IMR-90 (cell line): ENCODE measurements around the gene UNC93B1. TPM values are rescaled to one million over a fixed set of nuclear protein-coding genes. Genes with fewer than 3 reads are reported as not detected.

ENCODE experiments used
- ATAC-seq: fragments of 200-7000 bp; cut with Tn5 transposase; 2 replicates; pipeline ENCODE4 v1.9.1; 2020; ENCODE audit warnings: low read depth, mild to moderate bottlenecking, moderate library complexity
- BruUV-seq: library from RNA; stranded (reverse); fragments of 400-500 nt; replicated peaks from 2 replicates; lab custom pipeline; 2021; lab: Mats Ljungman, UMichigan
- CTCF ChIA-PET: fragments of 300-600 bp; formaldehyde crosslinking; extraction: SDS; loops from one replicate; lab custom pipeline; 2021; ENCODE audit warnings: antibody characterized with exemption; lab: Yijun Ruan, JAX
- POLR2A ChIA-PET: fragments of 300-600 bp; sonication (Branson Sonifier 250); formaldehyde crosslinking; loops from one replicate; lab custom pipeline; 2022; ENCODE audit warnings: antibody characterized with exemption; ENCODE audit not compliant: unreplicated experiment; lab: Charles Lee
- DNase-seq: peaks from one replicate; pipeline ENCODE4 v3.0.0; 2013
- H2AFZ ChIP-seq: replicated peaks from 2 replicates; pipeline ENCODE3; 2013; ENCODE audit warnings: low read length, mild to moderate bottlenecking; ENCODE audit not compliant: poor library complexity
- H2AK5ac ChIP-seq: 2 replicates; pipeline ENCODE4 v1.6.1; 2013; ENCODE audit warnings: low read depth, low read length, inconsistent platforms
- H2AK9ac ChIP-seq: replicated peaks from 2 replicates; pipeline ENCODE3; 2013; ENCODE audit warnings: mild to moderate bottlenecking, low read depth, low read length, moderate library complexity; ENCODE audit not compliant: poor library complexity
- H2BK120ac ChIP-seq: 2 replicates; pipeline ENCODE4 v1.6.1; 2013; ENCODE audit warnings: low read depth, low read length, inconsistent platforms
- H2BK15ac ChIP-seq: 3 replicates; pipeline ENCODE4 v1.6.1; 2013; ENCODE audit warnings: low read depth, low read length, inconsistent platforms
- H2BK20ac ChIP-seq: 2 replicates; pipeline ENCODE4 v1.6.1; 2013; ENCODE audit warnings: low read depth, mild to moderate bottlenecking, inconsistent platforms, low read length, moderate library complexity
- H2BK5ac ChIP-seq: 2 replicates; pipeline ENCODE4 v1.6.1; 2013; ENCODE audit warnings: mild to moderate bottlenecking, low read depth, low read length, inconsistent platforms; ENCODE audit not compliant: poor library complexity, severe bottlenecking
- H3K14ac ChIP-seq: replicated peaks from 2 replicates; pipeline ENCODE4 v1.6.1; 2013; ENCODE audit warnings: low read depth, low read length, inconsistent platforms
- H3K18ac ChIP-seq: 2 replicates; pipeline ENCODE4 v1.6.1; 2013; ENCODE audit warnings: low read depth, low read length, control low read depth
- H3K23ac ChIP-seq: 2 replicates; pipeline ENCODE4 v1.6.1; 2013; ENCODE audit warnings: low read depth, low read length, inconsistent platforms
- H3K27ac ChIP-seq: 2 replicates; pipeline ENCODE4 v1.5.1; 2013; ENCODE audit warnings: mild to moderate bottlenecking, control low read depth, low read length; ENCODE audit not compliant: insufficient read depth
- H3K27me3 ChIP-seq: 2 replicates; pipeline ENCODE4 v1.6.1; 2013; ENCODE audit warnings: low read length; ENCODE audit not compliant: control insufficient read depth, insufficient read depth
- H3K36me3 ChIP-seq: 2 replicates; pipeline ENCODE4 v1.6.1; 2013; ENCODE audit warnings: low read length, mixed read lengths; ENCODE audit not compliant: control insufficient read depth, insufficient read depth
- H3K4ac ChIP-seq: 2 replicates; pipeline ENCODE4 v1.6.1; 2013; ENCODE audit warnings: low read depth, low read length, inconsistent platforms
- H3K4me1 ChIP-seq: 2 replicates; pipeline ENCODE4 v1.6.1; 2013; ENCODE audit warnings: low read length, mixed read lengths; ENCODE audit not compliant: control insufficient read depth, insufficient read depth
- H3K4me2 ChIP-seq: 2 replicates; pipeline ENCODE4 v1.6.1; 2013; ENCODE audit warnings: low read depth, mild to moderate bottlenecking, control low read depth, low read length, moderate library complexity
- H3K4me3 ChIP-seq: 2 replicates; pipeline ENCODE4 v1.5.1; 2013; ENCODE audit warnings: low read depth, mild to moderate bottlenecking, control low read depth, low read length, moderate library complexity; ENCODE audit not compliant: insufficient read depth
- H3K56ac ChIP-seq: 2 replicates; pipeline ENCODE4 v1.6.1; 2013; ENCODE audit warnings: low read length, inconsistent platforms; ENCODE audit not compliant: insufficient read depth; ENCODE audit errors: extremely low read depth
- H3K79me1 ChIP-seq, 2 experiments: 2 replicates each; pipeline ENCODE4 v1.6.1; 2013; ENCODE audit warnings: low read length in 2 of 2, inconsistent platforms in 1 of 2, low read depth in 1 of 2
- H3K9ac ChIP-seq: 2 replicates; pipeline ENCODE4 v1.6.1; 2013; ENCODE audit warnings: low read depth, low read length, control low read depth
- H3K9me1 ChIP-seq: 2 replicates; pipeline ENCODE4 v1.6.1; 2013; ENCODE audit warnings: low read length, inconsistent platforms; ENCODE audit not compliant: insufficient read depth
- H3K9me3 ChIP-seq: 2 replicates; pipeline ENCODE4 v1.6.1; 2013; ENCODE audit warnings: low read length; ENCODE audit not compliant: control insufficient read depth, insufficient read depth
- H4K20me1 ChIP-seq: 2 replicates; pipeline ENCODE4 v1.6.1; 2013; ENCODE audit warnings: low read length, inconsistent platforms; ENCODE audit not compliant: insufficient read depth
- H4K5ac ChIP-seq: 2 replicates; pipeline ENCODE4 v1.6.1; 2013; ENCODE audit warnings: mild to moderate bottlenecking, low read depth, low read length, control low read depth
- H4K8ac ChIP-seq, 2 experiments: 2 replicates each; pipeline ENCODE4 v1.6.1; 2013; ENCODE audit warnings: low read depth in 2 of 2, low read length in 2 of 2, control low read depth in 1 of 2, inconsistent platforms in 1 of 2
- H4K91ac ChIP-seq: 2 replicates; pipeline ENCODE4 v1.6.1; 2013; ENCODE audit warnings: low read depth, low read length, inconsistent platforms; ENCODE audit not compliant: insufficient read depth
- SMC3 ChIP-seq: fragments of 150-350 bp; IDR thresholded peaks from 2 replicates; pipeline ENCODE4 v1.6.1; 2016; ENCODE audit warnings: low read depth, mild to moderate bottlenecking, antibody characterized with exemption, low read length, moderate library complexity
- WGBS, 2 experiments: methylation state at CpG; one replicate each; pipeline versions ENCODE4 v1.1.5 to v1.1.7; 2013; ENCODE audit warnings: missing lambda C conversion rate in 2 of 2; ENCODE audit not compliant: insufficient read length in 1 of 2; ENCODE audit errors: extremely low coverage in 2 of 2; 5-methylcytosine and 5-hydroxymethylcytosine counted together
- dilution Hi-C: fragments of 300-500 bp; cut with HindIII; formaldehyde crosslinking; loops from one replicate; pipeline ENCODE4 v1.14.3; 2018; ENCODE audit warnings: low sequenced_read_pairs; ENCODE audit not compliant: unreplicated experiment
- in situ Hi-C: fragments of 300-500 bp; cut with MboI; formaldehyde crosslinking; loops from 3 replicates; pipeline ENCODE4 v1.14.3; 2019; ENCODE audit warnings: low sequenced_read_pairs, inconsistent platforms, mixed read lengths
- intact Hi-C: fragments of 100-400 bp; cut with micrococcal nuclease; formaldehyde crosslinking; loops from 2 replicates; pipeline ENCODE4 v1.10.0; 2022
- polyA plus RNA-seq, 3 experiments: library from polyadenylated mRNA; depleted of rRNA; stranded (reverse); fragments of >200 nt; gene quantifications; 2 replicates each; pipeline ENCODE4 v1.2.3, GENCODE V29; 2012; ENCODE audit warnings: low replicate concordance in 1 of 3
- total RNA-seq: library from RNA; depleted of rRNA; stranded (reverse); fragments of >200 nt; gene quantifications from 2 replicates; pipeline ENCODE4 v1.2.3, GENCODE V29; 2012
- TF ChIP-seq, protein P1 (sequence below): fragments of 150-350 bp; IDR thresholded peaks from 2 replicates; pipeline ENCODE4 v1.6.1; 2017; ENCODE audit warnings: mild to moderate bottlenecking, antibody characterized with exemption, low read length, low read depth

The UNC93B1 gene
- total and polyA plus RNA-seq, 2 of the 4 experiments (the other 2 are of a cell fraction): 10.9 to 19.2 TPM

DNA sequence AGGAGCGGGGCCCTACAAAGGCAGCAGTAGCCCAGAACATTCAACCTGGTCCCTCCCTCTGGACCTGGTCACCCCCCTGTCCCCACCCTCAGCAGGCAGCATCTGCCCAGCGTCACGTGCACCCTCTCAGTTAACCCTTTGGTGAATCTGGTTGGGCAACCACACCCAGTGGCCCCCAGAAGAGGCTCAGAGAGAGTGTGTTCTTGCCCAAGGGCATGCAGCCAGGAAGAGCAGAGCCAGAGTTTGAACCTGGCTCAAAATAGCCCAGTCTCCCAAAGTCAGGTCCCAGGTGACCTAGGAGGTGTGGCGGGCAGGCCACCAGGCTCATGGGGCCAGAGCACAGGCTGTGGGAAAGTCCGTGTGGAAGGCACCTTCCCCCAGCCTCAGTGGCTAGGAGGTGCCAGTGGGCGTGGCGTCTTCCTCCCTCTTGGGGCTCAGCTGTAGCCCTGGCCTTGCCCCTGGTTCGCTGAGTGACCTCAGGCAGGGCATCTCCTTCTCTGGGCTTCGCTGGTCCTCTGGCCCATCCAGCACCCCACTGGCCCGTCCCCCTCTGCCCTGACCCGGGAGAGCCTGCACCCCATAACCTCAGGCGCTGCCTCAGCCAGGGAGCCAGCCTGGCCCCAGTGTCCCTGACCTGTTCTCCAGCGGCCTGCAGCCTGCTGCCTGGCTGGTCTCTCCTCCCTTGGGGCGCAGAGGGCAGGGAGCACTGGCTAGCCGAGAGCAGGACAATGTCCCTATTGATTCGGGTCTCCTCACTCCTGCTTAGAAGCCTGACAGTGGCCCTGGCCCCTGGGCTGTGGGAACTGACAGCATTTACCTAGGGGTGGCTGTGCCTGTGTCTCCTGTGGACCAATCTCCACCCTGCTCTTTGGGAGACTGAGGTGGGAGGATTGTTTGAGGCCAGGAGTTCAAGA, 13.3 kb upstream of the UNC93B1 start:
- intact Hi-C loops (no loop called here), in situ Hi-C loops (no loop called here), dilution Hi-C loops (no loop called here)
- DNase-seq (no peak), ATAC-seq (no peak)
- 77% methylated on average over 8 of the region's 16 CpGs; no CpG with 5 or more reads in 1 of the 2 experiments for WGBS, 2 experiments
- H3K36me3 ChIP-seq: peaks cover 4% of the 10 kb centered on the region; the same call in 1 of the 2 replicates
- no peak overlapping the region for H3K4me3 ChIP-seq
- peaks cover 16 to 26% of the 10 kb centered on the region in 2 experiments; a peak in 3 of 4 replicates for H3K79me1 ChIP-seq
- BruUV-seq: no TSS peak
- H3K4me1 ChIP-seq: peaks cover 32% of the 10 kb centered on the region
- H2BK20ac ChIP-seq: no peak overlapping the region
- no peak overlapping the region for H3K4me2 ChIP-seq
- H2BK120ac ChIP-seq: no peak overlapping the region
- ChIA-PET CTCF (no interaction called here), POLR2A (no interaction called here)
- no peaks in the 10 kb centered on the region for H3K27me3 ChIP-seq
- peak overlapping the region; percentile 27 for H3K4ac ChIP-seq
- TF ChIP-seq, protein P1, sequence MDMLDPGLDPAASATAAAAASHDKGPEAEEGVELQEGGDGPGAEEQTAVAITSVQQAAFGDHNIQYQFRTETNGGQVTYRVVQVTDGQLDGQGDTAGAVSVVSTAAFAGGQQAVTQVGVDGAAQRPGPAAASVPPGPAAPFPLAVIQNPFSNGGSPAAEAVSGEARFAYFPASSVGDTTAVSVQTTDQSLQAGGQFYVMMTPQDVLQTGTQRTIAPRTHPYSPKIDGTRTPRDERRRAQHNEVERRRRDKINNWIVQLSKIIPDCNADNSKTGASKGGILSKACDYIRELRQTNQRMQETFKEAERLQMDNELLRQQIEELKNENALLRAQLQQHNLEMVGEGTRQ: peak; percentile 25; the same call in 1 of the 2 replicates
- TF ChIP-seq SMC3: no peak
- H3K9me1 ChIP-seq: peaks cover 19% of the 10 kb centered on the region
- H3K9ac ChIP-seq: no peak overlapping the region
- H3K18ac ChIP-seq: no peak overlapping the region
- H3K56ac ChIP-seq: no peak overlapping the region
- no peak overlapping the region for H4K5ac ChIP-seq
- no peak overlapping the region for H3K23ac ChIP-seq
- peak overlapping the region; percentile 57 for H2AFZ ChIP-seq
- H3K14ac ChIP-seq: no peak overlapping the region
- no peak overlapping the region for H2BK5ac ChIP-seq
- H4K20me1 ChIP-seq: no peaks in the 10 kb centered on the region
- H2AK5ac ChIP-seq: peak overlapping the region; percentile 74; the same call in 1 of the 2 replicates
- no peak overlapping the region for H3K27ac ChIP-seq
- H2BK15ac ChIP-seq: no peak overlapping the region
- H4K8ac ChIP-seq: no peak overlapping the region; a peak in 1 of 4 replicates
- peak overlapping the region; percentile 3; the same call in 1 of the 2 replicates for H4K91ac ChIP-seq
- no peaks in the 10 kb centered on the region for H3K9me3 ChIP-seq
- peak overlapping the region; percentile 70 for H2AK9ac ChIP-seq
